PC-3 (cell line): ENCODE results near the gene KHNYN. TPM values are rescaled to one million over a fixed set of nuclear protein-coding genes. Genes with fewer than 3 reads are reported as not detected.
A peak's percentile ranks its signal among the peaks of the same experiment; 100 is the strongest.

Source experiments
- ATAC-seq: fragments of 200-7000 bp; cut with Tn5 transposase; 2 replicates; pipeline ENCODE4 v1.9.1; 2020; ENCODE audit warnings: mild to moderate bottlenecking, moderate library complexity
- BruUV-seq: library from RNA; stranded (reverse); fragments of 400-500 nt; replicated peaks from 2 replicates; lab custom pipeline; 2021; lab: Mats Ljungman, UMichigan
- CTCF ChIA-PET: fragments of 300-600 bp; sonication (Branson Sonifier 250); formaldehyde crosslinking; loops from one replicate; lab custom pipeline; 2022; ENCODE audit warnings: antibody characterized with exemption; lab: Charles Lee
- POLR2A ChIA-PET: fragments of 300-600 bp; sonication (Branson Sonifier 250); formaldehyde crosslinking; loops from one replicate; lab custom pipeline; 2022; ENCODE audit warnings: antibody characterized with exemption; ENCODE audit not compliant: unreplicated experiment; lab: Charles Lee
- DNase-seq: peaks from one replicate; pipeline ENCODE4 v3.0.0-alpha.2; 2015
- H2AFZ ChIP-seq: fragments of 300-600 bp; sonication (generic); 2 replicates; pipeline ENCODE4 v1.6.0; 2016; ENCODE audit warnings: antibody characterized with exemption, low read length
- H3F3A ChIP-seq: fragments of 300-600 bp; sonication (generic); one replicate; pipeline ENCODE4 v1.6.0; 2017; ENCODE audit warnings: antibody characterized with exemption, low read length, control low read depth, mild to moderate bottlenecking; ENCODE audit not compliant: unreplicated experiment
- H3K27ac ChIP-seq: fragments of 300-600 bp; sonication (generic); 2 replicates; pipeline ENCODE4 v1.5.1; 2016; ENCODE audit warnings: mild to moderate bottlenecking, low read length
- H3K27me3 ChIP-seq: fragments of 300-600 bp; sonication (generic); 2 replicates; pipeline ENCODE4 v1.6.1; 2016; ENCODE audit warnings: low read length, mixed read lengths
- H3K36me3 ChIP-seq: fragments of 300-600 bp; sonication (generic); 2 replicates; pipeline ENCODE4 v1.6.1; 2016; ENCODE audit warnings: low read depth, mixed run types, low read length, mixed read lengths
- H3K4me1 ChIP-seq: fragments of 300-600 bp; sonication (generic); 2 replicates; pipeline ENCODE4 v1.5.1; 2016; ENCODE audit warnings: low read length; ENCODE audit not compliant: insufficient read depth
- H3K4me2 ChIP-seq: fragments of 300-600 bp; sonication (generic); 2 replicates; pipeline ENCODE4 v1.6.0; 2016; ENCODE audit warnings: low read length
- H3K4me3 ChIP-seq: fragments of 300-600 bp; sonication (generic); 2 replicates; pipeline ENCODE4 v1.5.1; 2016; ENCODE audit warnings: mild to moderate bottlenecking, low read length, mixed read lengths
- H3K79me2 ChIP-seq: fragments of 300-600 bp; sonication (generic); 2 replicates; pipeline ENCODE4 v1.6.1; 2017; ENCODE audit warnings: low read length, mixed read lengths
- H3K9ac ChIP-seq: fragments of 300-600 bp; sonication (generic); 2 replicates; pipeline ENCODE4 v1.6.0; 2016; ENCODE audit warnings: mild to moderate bottlenecking, low read length
- H3K9me2 ChIP-seq: fragments of 300-600 bp; sonication (generic); replicated peaks from 2 replicates; pipeline ENCODE4 v1.6.1; 2016; ENCODE audit warnings: mixed run types, low read length, mixed read lengths
- H3K9me3 ChIP-seq: fragments of 300-600 bp; sonication (generic); 2 replicates; pipeline ENCODE4 v1.6.1; 2016; ENCODE audit warnings: low read length, mixed read lengths
- H4K20me1 ChIP-seq: fragments of 300-600 bp; sonication (generic); 2 replicates; pipeline ENCODE4 v1.6.1; 2016; ENCODE audit warnings: low read length, mixed read lengths
- EZH2 ChIP-seq: fragments of 300-600 bp; sonication (generic); IDR thresholded peaks from one replicate; pipeline ENCODE4 v1.6.1; 2017; ENCODE audit warnings: antibody characterized with exemption, mild to moderate bottlenecking, low read length; ENCODE audit not compliant: unreplicated experiment
- EZH2phosphoT487 ChIP-seq: fragments of 300-600 bp; sonication (generic); IDR thresholded peaks from 2 replicates; pipeline ENCODE4 v1.6.1; 2018; ENCODE audit warnings: mild to moderate bottlenecking, antibody characterized with exemption, low read length, borderline replicate concordance
- intact Hi-C: fragments of 100-400 bp; cut with micrococcal nuclease; formaldehyde crosslinking; loops from 2 replicates; pipeline ENCODE4 v1.9.0; 2023
- total RNA-seq: library from RNA; depleted of rRNA; stranded (reverse); fragments of >200 nt; gene quantifications from 2 replicates; pipeline ENCODE4 v1.2.3, GENCODE V29; 2014
- TF ChIP-seq, protein P1 (sequence below): fragments of 300-600 bp; sonication (generic); conservative IDR thresholded peaks from 2 replicates; pipeline ENCODE4 v1.5.1; 2017; ENCODE audit warnings: antibody characterized with exemption, low read depth, mild to moderate bottlenecking, low read length

KHNYN gene
- total RNA-seq, 1 experiment from 2014 or later = 51.6 TPM

DNA sequence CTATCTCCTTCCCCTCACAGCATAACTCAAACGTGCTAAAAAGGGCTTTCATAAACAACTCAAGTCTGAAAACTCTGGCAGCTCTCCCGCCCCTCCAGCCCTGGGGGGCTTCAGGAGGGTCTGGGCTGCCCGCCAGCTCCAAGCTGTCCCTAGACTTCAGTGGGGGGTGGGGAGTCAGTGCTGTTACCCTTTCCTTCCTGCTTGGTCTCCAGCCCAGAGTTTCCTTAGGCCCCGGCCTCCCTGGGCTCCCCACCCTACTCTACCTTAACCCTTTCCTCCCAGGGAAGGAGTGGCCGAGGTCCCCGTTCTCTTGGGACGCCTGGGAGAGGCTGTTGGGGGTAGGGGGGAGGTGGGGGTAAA lies 31.5 kb upstream of the KHNYN start:
- Histone ChIP-seq H3F3A (no peaks in the 10 kb centered on the region), H4K20me1 (no peaks in the 10 kb centered on the region), H3K79me2 (no peaks in the 10 kb centered on the region), H3K9ac (no peak overlapping the region), H3K4me2 (no peak overlapping the region), H3K4me1 (peaks cover 11% of the 10 kb centered on the region; the same call in 1 of the 2 replicates), H3K9me3 (no peaks in the 10 kb centered on the region), H3K27me3 (no peaks in the 10 kb centered on the region), H3K27ac (no peak overlapping the region), H3K9me2 (no peaks in the 10 kb centered on the region), H2AFZ (no peak overlapping the region), H3K4me3 (no peak overlapping the region), H3K36me3 (no peaks in the 10 kb centered on the region)
- intact Hi-C loops = no loop called here
- ATAC-seq (no peak), DNase-seq (no peak)
- no peak for TF ChIP-seq EZH2phosphoT487
- TF ChIP-seq, protein P1, sequence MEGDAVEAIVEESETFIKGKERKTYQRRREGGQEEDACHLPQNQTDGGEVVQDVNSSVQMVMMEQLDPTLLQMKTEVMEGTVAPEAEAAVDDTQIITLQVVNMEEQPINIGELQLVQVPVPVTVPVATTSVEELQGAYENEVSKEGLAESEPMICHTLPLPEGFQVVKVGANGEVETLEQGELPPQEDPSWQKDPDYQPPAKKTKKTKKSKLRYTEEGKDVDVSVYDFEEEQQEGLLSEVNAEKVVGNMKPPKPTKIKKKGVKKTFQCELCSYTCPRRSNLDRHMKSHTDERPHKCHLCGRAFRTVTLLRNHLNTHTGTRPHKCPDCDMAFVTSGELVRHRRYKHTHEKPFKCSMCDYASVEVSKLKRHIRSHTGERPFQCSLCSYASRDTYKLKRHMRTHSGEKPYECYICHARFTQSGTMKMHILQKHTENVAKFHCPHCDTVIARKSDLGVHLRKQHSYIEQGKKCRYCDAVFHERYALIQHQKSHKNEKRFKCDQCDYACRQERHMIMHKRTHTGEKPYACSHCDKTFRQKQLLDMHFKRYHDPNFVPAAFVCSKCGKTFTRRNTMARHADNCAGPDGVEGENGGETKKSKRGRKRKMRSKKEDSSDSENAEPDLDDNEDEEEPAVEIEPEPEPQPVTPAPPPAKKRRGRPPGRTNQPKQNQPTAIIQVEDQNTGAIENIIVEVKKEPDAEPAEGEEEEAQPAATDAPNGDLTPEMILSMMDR = no peak
- POLR2A ChIA-PET = no interaction called here
- CTCF ChIA-PET = no interaction called here
- BruUV-seq = no TSS peak

DNA sequence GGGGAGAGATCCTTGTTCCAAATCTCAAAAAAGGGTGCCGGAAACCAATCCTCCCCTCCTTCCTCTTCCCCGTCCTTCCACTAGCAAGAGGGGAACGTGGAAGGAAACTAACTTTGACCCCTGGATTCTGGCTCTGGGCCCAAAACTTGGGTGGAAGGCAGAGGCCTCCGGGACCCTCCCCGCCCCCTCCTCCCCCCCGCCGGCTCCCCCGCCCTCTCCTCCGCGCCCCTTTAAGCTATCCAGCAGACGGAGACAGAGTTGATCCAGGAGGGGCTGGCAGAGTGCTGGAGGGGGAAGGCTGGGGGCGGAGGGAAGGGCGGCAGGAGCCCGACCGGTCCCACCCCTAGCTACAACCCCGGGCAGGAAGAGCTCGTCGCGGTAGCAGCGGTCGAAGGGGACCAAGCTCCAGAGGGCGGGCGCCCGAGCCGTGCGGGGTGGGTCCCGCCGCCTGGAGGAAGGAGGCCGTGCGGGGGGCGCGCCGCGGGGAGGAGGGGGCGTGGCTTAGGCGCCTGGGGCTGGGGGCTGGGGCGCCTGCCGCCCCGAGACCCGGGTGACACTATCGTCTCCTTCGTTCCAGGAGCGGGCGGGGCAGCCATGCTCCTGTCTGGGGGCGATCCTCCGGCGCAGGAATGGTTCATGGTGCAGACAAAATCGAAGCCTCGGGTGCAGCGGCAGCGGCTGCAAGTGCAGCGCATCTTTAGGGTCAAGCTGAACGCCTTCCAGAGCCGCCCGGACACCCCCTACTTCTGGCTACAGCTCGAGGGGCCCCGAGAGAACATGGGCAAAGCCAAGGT lies 30.9 kb upstream of the KHNYN start, which contains the start of gene NYNRIN:
TSS of gene NYNRIN (plus strand) at position 351 of the 794 bp plus-strand sequence. CDS start at position 595, 244 bp downstream.
- Histone ChIP-seq H3K4me1 (peaks cover 9% of the 10 kb centered on the region; the same call in 1 of the 2 replicates), H3K9ac (no peak within 1 kb of the TSS), H3K4me2 (peak within 1 kb of the TSS; percentile 78), H3K27me3 (no peaks in the 10 kb centered on the region), H3K9me2 (no peaks in the 10 kb centered on the region), H3K4me3 (peak within 1 kb of the TSS; percentile 64), H3K79me2 (no peaks in the 10 kb centered on the region), H3K36me3 (no peaks in the 10 kb centered on the region), H3K9me3 (no peaks in the 10 kb centered on the region), H2AFZ (peak within 1 kb of the TSS; percentile 76), H3K27ac (no peak within 1 kb of the TSS), H3F3A (no peaks in the 10 kb centered on the region), H4K20me1 (no peaks in the 10 kb centered on the region)
- TF ChIP-seq, protein P1 = no peak
- ChIA-PET CTCF (no interaction called here), POLR2A (no interaction called here)
- no TSS peak for BruUV-seq
- ATAC-seq (peak; percentile 48), DNase-seq (no peak)
- intact Hi-C loops = no loop called here

DNA sequence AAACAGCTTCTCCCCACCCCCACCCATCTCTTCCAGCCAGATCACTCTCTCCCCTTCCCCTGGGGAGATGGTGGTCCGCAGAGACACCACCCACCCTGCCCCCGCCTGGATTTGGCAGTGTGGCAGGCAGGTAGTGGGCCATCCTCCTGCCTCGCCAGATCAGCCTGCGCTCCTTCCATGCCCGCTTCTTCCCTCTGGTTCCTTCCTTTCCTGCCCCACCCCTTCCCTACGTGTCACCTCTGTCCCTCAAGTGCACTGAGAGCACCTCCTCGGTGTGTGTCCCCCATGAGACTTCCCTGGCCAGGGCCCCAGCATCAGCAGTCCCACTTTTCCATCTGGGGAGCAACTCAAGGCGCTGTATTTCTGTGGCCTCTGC lies 30.3 kb upstream of the KHNYN start:
- Histone ChIP-seq H4K20me1 (no peaks in the 10 kb centered on the region), H3K9me3 (no peaks in the 10 kb centered on the region), H3K4me1 (peaks cover 5% of the 10 kb centered on the region; the same call in 1 of the 2 replicates), H3F3A (no peaks in the 10 kb centered on the region), H3K27ac (no peak overlapping the region), H3K79me2 (no peaks in the 10 kb centered on the region), H2AFZ (peak overlapping the region; percentile 76), H3K9ac (no peak overlapping the region), H3K9me2 (no peaks in the 10 kb centered on the region), H3K4me2 (peak overlapping the region; percentile 78), H3K4me3 (peak overlapping the region; percentile 64), H3K36me3 (no peaks in the 10 kb centered on the region), H3K27me3 (no peaks in the 10 kb centered on the region)
- DNase-seq = no peak
- no peak for TF ChIP-seq EZH2
- TF ChIP-seq, protein P1 = no peak
- TF ChIP-seq EZH2phosphoT487 = no peak
- intact Hi-C loops = no loop called here
- no peak for ATAC-seq
- no TSS peak for BruUV-seq
- ChIA-PET CTCF (no interaction called here), POLR2A (no interaction called here)
